Erythroblast (primary cell): ENCODE measurements around the gene GOLGB1.

Experiments
- GATA1 ChIP-seq: IDR thresholded peaks from 2 replicates; pipeline ENCODE4 v1.6.1; 2011; ENCODE audit warnings: low read depth, mild to moderate bottlenecking, control low read depth, low read length, moderate library complexity
- POLR2A ChIP-seq: IDR thresholded peaks from 2 replicates; pipeline ENCODE4 v1.6.1; 2011; ENCODE audit warnings: mild to moderate bottlenecking, low read length

- TF ChIP-seq POLR2A (no peak), GATA1 (no peak)
Measured at GRCh38 chr3:121661376-121661775, 88.2 kb downstream of the GOLGB1 start.
